ACHN (cell line): ENCODE measurements around the gene RGS14.
"Not testable (repeated sequence)": the region's sequence is repeated elsewhere in the genome, so short reads cannot be mapped to it uniquely, and the experiment has no call there.

Source experiments
- DNase-seq: peaks from one replicate; pipeline ENCODE4 v3.0.0-alpha.2; 2015
- in situ Hi-C: cut with HindIII; loops from 2 replicates; pipeline ENCODE4 v1.10.0; 2017; ENCODE audit warnings: low sequenced_read_pairs, low pct_ligation_motif_present, low pct_unique_long_range_greater_than_20kb

The RGS14 gene

GRCh38 chr5:177372034-177372896, 14.5 kb downstream of the RGS14 start:
- in situ Hi-C loops: no loop called here
- no peak for DNase-seq

GRCh38 chr5:177372910-177373309, 15.2 kb downstream of the RGS14 start:
- in situ Hi-C loops: no loop called here
- DNase-seq: no peak

- in situ Hi-C loops: no loop called here
- DNase-seq: no peak
Observed at GRCh38 chr5:177373806-177374205, 16.1 kb downstream of the RGS14 start.

- in situ Hi-C loops: no loop called here
- DNase-seq: no peak
Observed at GRCh38 chr5:177374211-177374610, 16.5 kb downstream of the RGS14 start.

GRCh38 chr5:177375516-177375915, 17.8 kb downstream of the RGS14 start:
- in situ Hi-C loops: not testable (repeated sequence)

GRCh38 chr5:177376107-177376506, 18.4 kb downstream of the RGS14 start:
- in situ Hi-C loops: no loop called here
- no peak for DNase-seq

More at GRCh38 chr5:177375516-177375915, 17.8 kb downstream of the RGS14 start:
- not testable (repeated sequence) for DNase-seq

- no peak for DNase-seq
- in situ Hi-C loops: no loop called here
Observed at GRCh38 chr5:177377851-177378776, 20.4 kb downstream of the RGS14 start.

- peak; percentile 92 for DNase-seq
- in situ Hi-C loops: no loop called here
Observed at GRCh38 chr5:177378884-177379883, 21.5 kb downstream of the RGS14 start.

GRCh38 chr5:177380805-177381126, 23.0 kb downstream of the RGS14 start:
- in situ Hi-C loops: no loop called here
- no peak for DNase-seq

- in situ Hi-C loops: no loop called here
- peak; percentile 33 for DNase-seq
Observed at GRCh38 chr5:177382423-177383029, 24.8 kb downstream of the RGS14 start.

GRCh38 chr5:177383181-177383580, 25.5 kb downstream of the RGS14 start:
- in situ Hi-C loops: no loop called here
- DNase-seq: no peak

- in situ Hi-C loops: no loop called here
Observed at GRCh38 chr5:177384134-177384533, 26.4 kb downstream of the RGS14 start, which contains the start of gene SLC34A1. Gene SLC34A1 (plus strand): TSS chr5:177384434. CDS start chr5:177385742, 1,308 bp downstream.

GRCh38 chr5:177385720-177386119, 28.0 kb downstream of the RGS14 start:
- DNase-seq: no peak
- in situ Hi-C loops: no loop called here

More at GRCh38 chr5:177384134-177384533, 26.4 kb downstream of the RGS14 start, which contains the start of gene SLC34A1:
- no peak for DNase-seq

- in situ Hi-C loops: no loop called here
- DNase-seq: no peak
Observed at GRCh38 chr5:177386542-177386941, 28.8 kb downstream of the RGS14 start.

- no peak for DNase-seq
- in situ Hi-C loops: no loop called here
Observed at GRCh38 chr5:177387405-177387804, 29.7 kb downstream of the RGS14 start.

- no peak for DNase-seq
- in situ Hi-C loops: no loop called here
Observed at GRCh38 chr5:177388521-177389052, 30.9 kb downstream of the RGS14 start.
